K562 (cell line): ENCODE results near the gene CRKL. TPM values are rescaled to one million over a fixed set of nuclear protein-coding genes. Genes with fewer than 3 reads are reported as not detected.

ENCODE experiments used
- ARHGAP35 ChIP-seq: fragments of 450-650 bp; IDR thresholded peaks from 2 replicates; pipeline ENCODE4 v1.6.1; 2018; ENCODE audit not compliant: partially characterized antibody
- ARNT ChIP-seq, 2 experiments: fragments of 450-650 bp; IDR thresholded peaks; 2 replicates each; pipeline ENCODE4 v1.6.1; 2016; ENCODE audit warnings: mild to moderate bottlenecking in 1 of 2
- CHD4 ChIP-seq: fragments of 200-600 bp; sonication (generic); IDR thresholded peaks from 3 replicates; pipeline ENCODE4 v1.6.1; 2012; ENCODE audit warnings: low read depth, mild to moderate bottlenecking, mixed read lengths, low read length, inconsistent platforms; ENCODE audit not compliant: insufficient read depth, insufficient replicate concordance, poor library complexity, severe bottlenecking
- CSDE1 ChIP-seq, 2 experiments: fragments of 450-650 bp; IDR thresholded peaks; 2 replicates each; pipeline ENCODE4 v1.6.1; 2016; ENCODE audit warnings: mild to moderate bottlenecking in 1 of 2
- E2F8 ChIP-seq: fragments of 450-650 bp; IDR thresholded peaks from 2 replicates; pipeline ENCODE4 v1.7.1; 2018; ENCODE audit warnings: mild to moderate bottlenecking, low read depth; ENCODE audit not compliant: partially characterized antibody
- HMG20B ChIP-seq: fragments of 250-450 bp; sonication (Bioruptor Pico); IDR thresholded peaks from 2 replicates; pipeline ENCODE4 v1.5.0; 2021; ENCODE audit warnings: mild to moderate bottlenecking
- HMGXB4 ChIP-seq: sonication (generic); formaldehyde crosslinking; IDR thresholded peaks from 2 replicates; pipeline ENCODE4 v1.8.1; 2023; ENCODE audit warnings: mild to moderate bottlenecking, missing genetic modification reagents
- MTF1 ChIP-seq: fragments of 250-450 bp; sonication (Bioruptor Pico); IDR thresholded peaks from 2 replicates; pipeline ENCODE4 v1.9.0; 2021; ENCODE audit warnings: moderate library complexity, mild to moderate bottlenecking, inconsistent platforms, borderline replicate concordance
- POLR3A ChIP-seq: IDR thresholded peaks from 2 replicates; pipeline ENCODE4 v1.6.1; 2011; ENCODE audit warnings: borderline replicate concordance, mild to moderate bottlenecking, moderate library complexity; ENCODE audit not compliant: insufficient read length, insufficient read depth; ENCODE audit errors: extremely low read depth
- RBM22 ChIP-seq: fragments of 200-400 bp; formaldehyde crosslinking; IDR thresholded peaks from 2 replicates; pipeline ENCODE4 v1.6.1; 2018; ENCODE audit warnings: low read length, low read depth; ENCODE audit not compliant: poor library complexity, severe bottlenecking
- TAF1 ChIP-seq: IDR thresholded peaks from 2 replicates; pipeline ENCODE4 v1.6.1; 2011; ENCODE audit warnings: mild to moderate bottlenecking, low read length, moderate library complexity; ENCODE audit not compliant: insufficient read depth, control insufficient read depth, severe bottlenecking; ENCODE audit errors: extremely low read depth
- THAP12 ChIP-seq: fragments of 250-450 bp; sonication (Bioruptor Pico); IDR thresholded peaks from 2 replicates; pipeline ENCODE4 v1.9.0; 2021; ENCODE audit warnings: mild to moderate bottlenecking, inconsistent platforms
- TSC22D4 ChIP-seq: fragments of 450-650 bp; IDR thresholded peaks from 2 replicates; pipeline ENCODE4 v1.6.1; 2016; ENCODE audit warnings: missing genetic modification characterization, missing biosample characterization, control low read depth
- ZBED1 ChIP-seq: IDR thresholded peaks from 2 replicates; pipeline ENCODE4 v1.6.1; 2014
- ZNF146 ChIP-seq: IDR thresholded peaks from one replicate; pipeline ENCODE4 v1.6.1; 2018; ENCODE audit warnings: missing compliant biosample characterization; ENCODE audit not compliant: unreplicated experiment
- ZNF23 ChIP-seq: fragments of 250-450 bp; sonication (Bioruptor Pico); IDR thresholded peaks from 2 replicates; pipeline ENCODE4 v1.4.0; 2020; ENCODE audit warnings: mild to moderate bottlenecking
- ZNF324 ChIP-seq: fragments of 250-450 bp; sonication (Bioruptor Pico); IDR thresholded peaks from 2 replicates; pipeline ENCODE4 v1.4.0; 2020; ENCODE audit warnings: mild to moderate bottlenecking
- polyA plus RNA-seq, 8 experiments: library from polyadenylated mRNA; depleted of rRNA in 4 of 8; stranded (reverse) in 5 of 8; unstranded in 3 of 8; fragments of >200 nt; fragmentation: Nextera tagmentation in 2 of 8; fragmentation: Illumina TruSeq in 1 of 8; extraction: Ambion mirVana in 2 of 8; extraction: Trizol in 1 of 8; gene quantifications; 2 replicates each; pipeline versions ENCODE4 v1.2.1 to v1.2.3, GENCODE V29; 2011 to 2014; ENCODE audit warnings: inconsistent platforms in 1 of 8, missing spikeins in 1 of 8
- total RNA-seq, 7 experiments: library from RNA; depleted of rRNA in 6 of 7; stranded (reverse); fragments of >200 nt in 6 of 7; fragmentation: Illumina TruSeq in 2 of 7; extraction: Trizol in 2 of 7; gene quantifications; 2 replicates each; pipeline versions ENCODE4 v1.2.1 to v1.2.3, GENCODE V29; 2011 to 2021; ENCODE audit warnings: low replicate concordance in 1 of 7
- TF ChIP-seq, protein P1 (sequence below): sonication (generic); IDR thresholded peaks from 2 replicates; pipeline ENCODE4 v1.6.1; 2016

Gene CRKL
- total and polyA plus RNA-seq, 9 of the 15 experiments (the other 6 are each of a cell fraction or from before 2014, with no cell fraction given): 100 to 263 (median 124) TPM

DNA sequence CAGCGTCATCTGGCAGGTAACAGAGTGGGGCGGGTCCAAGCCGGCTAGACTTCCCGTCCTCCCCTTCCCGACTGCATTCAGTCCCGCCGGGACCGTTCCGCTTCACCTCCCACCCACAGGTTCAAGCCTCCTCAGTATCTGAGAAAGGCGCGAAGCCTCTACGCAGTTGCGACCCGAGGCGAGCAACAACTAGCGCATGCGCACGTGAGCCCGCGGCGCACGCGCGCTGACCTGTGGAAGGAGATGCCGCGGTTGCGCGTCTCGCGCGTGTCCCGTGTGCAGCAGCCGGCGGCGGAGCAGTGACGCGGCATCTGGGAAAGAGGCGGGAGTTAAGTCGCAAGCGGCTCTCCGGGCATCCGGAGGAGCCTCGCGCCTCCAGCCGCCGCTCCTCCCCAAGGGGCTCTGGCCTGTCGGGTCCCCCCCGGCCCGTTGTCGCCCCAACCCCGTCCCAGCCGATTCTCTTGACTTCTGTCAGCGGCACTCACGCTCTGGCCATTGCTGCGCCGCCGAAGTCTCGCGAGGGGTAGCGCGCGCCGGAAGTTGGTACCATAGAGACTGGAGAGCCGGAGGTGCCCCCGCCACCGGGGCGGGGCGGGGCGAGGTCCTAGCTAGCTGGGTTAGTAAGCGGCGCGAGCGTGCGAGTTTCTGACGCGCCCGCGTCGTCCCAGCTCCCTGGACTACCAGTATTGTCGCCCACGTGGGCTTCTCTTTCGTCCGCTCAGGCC, 84.6 kb downstream of the CRKL start, which contains the start of gene THAP7 (continued):
- TF ChIP-seq RBM22 (no peak), TSC22D4 (no peak), MTF1 (peak; percentile 94), ARHGAP35 (no peak), CHD4 (no peak), ZNF324 (CRISPR knock-in tag) (peak; percentile 51), THAP12 (CRISPR knock-in tag) (peak; percentile 98), E2F8 (no peak), HMG20B (CRISPR knock-in tag) (no peak), ZNF146 (CRISPR knock-in tag) (no peak), ZBED1 (no peak), CSDE1 (IDR thresholded peaks at IDR 0.05) (no peak), HMGXB4 (peak; percentile 99), POLR3A (no peak), TAF1 (no peak), ARNT (IDR thresholded peaks at IDR 0.05) (no peak), ZNF23 (CRISPR knock-in tag) (peak; percentile 83)
- TF ChIP-seq, protein P1, sequence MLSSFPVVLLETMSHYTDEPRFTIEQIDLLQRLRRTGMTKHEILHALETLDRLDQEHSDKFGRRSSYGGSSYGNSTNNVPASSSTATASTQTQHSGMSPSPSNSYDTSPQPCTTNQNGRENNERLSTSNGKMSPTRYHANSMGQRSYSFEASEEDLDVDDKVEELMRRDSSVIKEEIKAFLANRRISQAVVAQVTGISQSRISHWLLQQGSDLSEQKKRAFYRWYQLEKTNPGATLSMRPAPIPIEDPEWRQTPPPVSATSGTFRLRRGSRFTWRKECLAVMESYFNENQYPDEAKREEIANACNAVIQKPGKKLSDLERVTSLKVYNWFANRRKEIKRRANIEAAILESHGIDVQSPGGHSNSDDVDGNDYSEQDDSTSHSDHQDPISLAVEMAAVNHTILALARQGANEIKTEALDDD: no peak
